Medulla oblongata (tissue), 1 donor: ENCODE measurements around the gene ACTL8.
A peak's percentile ranks its signal among the peaks of the same experiment; 100 is the strongest.
"Not testable (repeated sequence)": the region's sequence is repeated elsewhere in the genome, so short reads cannot be mapped to it uniquely, and the experiment has no call there.

ENCODE experiments used
- DNase-seq: peaks from one replicate; pipeline ENCODE4 v3.0.0-alpha.2; 2015; ENCODE audit errors: extremely low spot score

The ACTL8 gene

GRCh38 chr1:17735793-17736192 lies 19.3 kb upstream of the ACTL8 start:
- no peak for DNase-seq

- DNase-seq, result no peak
Observed at GRCh38 chr1:17736625-17737024, 18.5 kb upstream of the ACTL8 start.

GRCh38 chr1:17739050-17739449 lies 16.1 kb upstream of the ACTL8 start:
- no peak for DNase-seq

- DNase-seq, result no peak
Observed at GRCh38 chr1:17741052-17741451, 14.1 kb upstream of the ACTL8 start.

GRCh38 chr1:17742583-17742982 lies 12.6 kb upstream of the ACTL8 start:
- peak; percentile 7 for DNase-seq

- DNase-seq, result no peak
Observed at GRCh38 chr1:17743008-17743647, 12.0 kb upstream of the ACTL8 start.

- no peak for DNase-seq
Observed at GRCh38 chr1:17743925-17744324, 11.2 kb upstream of the ACTL8 start.

GRCh38 chr1:17744666-17745478 lies 10.3 kb upstream of the ACTL8 start:
- peak; percentile 30 for DNase-seq

GRCh38 chr1:17745479-17745955 lies 9.6 kb upstream of the ACTL8 start:
- DNase-seq, result no peak

GRCh38 chr1:17746281-17746680 lies 8.9 kb upstream of the ACTL8 start:
- not testable (repeated sequence) for DNase-seq

- no peak for DNase-seq
Observed at GRCh38 chr1:17746920-17747319, 8.2 kb upstream of the ACTL8 start.

- no peak for DNase-seq
Observed at GRCh38 chr1:17750333-17750732, 4.8 kb upstream of the ACTL8 start.

- no peak for DNase-seq
Observed at GRCh38 chr1:17752356-17752755, 2.8 kb upstream of the ACTL8 start.

GRCh38 chr1:17757426-17757825 lies 2.3 kb downstream of the ACTL8 start:
- DNase-seq, result no peak

GRCh38 chr1:17759114-17759513 lies 4.0 kb downstream of the ACTL8 start:
- no peak for DNase-seq

GRCh38 chr1:17762313-17762712 lies 7.2 kb downstream of the ACTL8 start:
- DNase-seq, result no peak

GRCh38 chr1:17763417-17763816 lies 8.3 kb downstream of the ACTL8 start:
- no peak for DNase-seq

- no peak for DNase-seq
Observed at GRCh38 chr1:17763995-17764394, 8.9 kb downstream of the ACTL8 start.

- DNase-seq, result no peak
Observed at GRCh38 chr1:17764591-17764990, 9.5 kb downstream of the ACTL8 start.

GRCh38 chr1:17765444-17766411 lies 10.6 kb downstream of the ACTL8 start:
- no peak for DNase-seq

- no peak for DNase-seq
Observed at GRCh38 chr1:17768651-17769241, 13.6 kb downstream of the ACTL8 start.

- no peak for DNase-seq
Observed at GRCh38 chr1:17770983-17771382, 15.8 kb downstream of the ACTL8 start.
